HG03159 (cell line): ENCODE data around the gene P2RX3.
"Not testable (repeated sequence)": the region's sequence is repeated elsewhere in the genome, so short reads cannot be mapped to it uniquely, and the experiment has no call there.

Source experiments
- ATAC-seq: cut with Tn5 transposase; IDR thresholded peaks from one replicate; pipeline ENCODE4 v1.9.1; 2021; ENCODE audit warnings: mild to moderate bottlenecking, moderate library complexity; ENCODE audit not compliant: unreplicated experiment

The P2RX3 gene

DNA sequence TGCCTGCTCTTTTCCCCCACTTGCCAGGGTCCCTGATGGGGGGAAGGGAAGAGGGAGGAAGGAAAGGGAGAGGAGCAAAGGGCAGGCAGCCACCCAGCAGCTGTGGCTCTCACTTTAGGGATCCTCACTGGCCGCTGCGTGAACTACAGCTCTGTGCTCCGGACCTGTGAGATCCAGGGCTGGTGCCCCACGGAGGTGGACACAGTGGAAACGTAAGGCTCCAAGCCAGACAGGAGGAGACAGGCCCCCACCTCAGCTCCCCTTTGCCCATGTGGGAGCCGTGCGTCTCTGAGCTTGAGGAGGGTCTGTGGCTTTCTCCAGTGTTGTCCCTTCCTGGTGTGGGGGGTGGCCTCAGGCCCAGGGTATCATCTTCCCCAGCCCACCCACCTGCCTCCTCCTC is 9.9 kb downstream of the P2RX3 start:
- ATAC-seq, result no peak

DNA sequence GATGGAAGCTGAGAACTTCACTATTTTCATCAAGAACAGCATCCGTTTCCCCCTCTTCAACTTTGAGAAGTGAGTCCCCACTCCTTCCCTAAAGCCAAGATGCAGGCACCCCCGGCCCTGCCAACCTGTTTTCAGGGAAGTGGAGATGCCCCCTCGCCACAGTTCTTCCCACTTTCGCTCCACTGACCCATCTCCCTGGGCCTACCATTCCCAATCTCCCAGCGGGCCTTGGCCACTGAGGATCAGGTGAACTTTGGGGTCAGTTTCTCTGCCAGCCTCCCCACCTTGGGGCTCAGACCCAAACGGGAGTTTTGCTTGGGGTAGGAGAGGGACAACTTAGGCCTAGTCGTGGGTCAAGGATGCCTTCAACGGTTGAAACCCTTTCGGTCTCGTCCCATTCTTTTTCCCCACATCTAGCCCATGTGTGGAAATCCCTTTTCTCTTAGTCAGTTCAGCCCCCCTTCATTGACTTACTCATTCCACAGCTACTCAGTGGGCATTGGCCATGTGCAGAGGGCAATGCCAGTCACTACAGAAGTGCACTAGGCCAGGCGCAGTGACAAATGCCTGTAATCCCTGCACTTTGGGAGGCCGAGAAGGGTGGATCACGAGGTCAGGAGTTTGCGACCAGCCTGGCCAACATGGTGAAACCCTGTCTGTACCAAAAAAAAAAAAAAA is 10.6 kb downstream of the P2RX3 start:
- no peak for ATAC-seq

DNA sequence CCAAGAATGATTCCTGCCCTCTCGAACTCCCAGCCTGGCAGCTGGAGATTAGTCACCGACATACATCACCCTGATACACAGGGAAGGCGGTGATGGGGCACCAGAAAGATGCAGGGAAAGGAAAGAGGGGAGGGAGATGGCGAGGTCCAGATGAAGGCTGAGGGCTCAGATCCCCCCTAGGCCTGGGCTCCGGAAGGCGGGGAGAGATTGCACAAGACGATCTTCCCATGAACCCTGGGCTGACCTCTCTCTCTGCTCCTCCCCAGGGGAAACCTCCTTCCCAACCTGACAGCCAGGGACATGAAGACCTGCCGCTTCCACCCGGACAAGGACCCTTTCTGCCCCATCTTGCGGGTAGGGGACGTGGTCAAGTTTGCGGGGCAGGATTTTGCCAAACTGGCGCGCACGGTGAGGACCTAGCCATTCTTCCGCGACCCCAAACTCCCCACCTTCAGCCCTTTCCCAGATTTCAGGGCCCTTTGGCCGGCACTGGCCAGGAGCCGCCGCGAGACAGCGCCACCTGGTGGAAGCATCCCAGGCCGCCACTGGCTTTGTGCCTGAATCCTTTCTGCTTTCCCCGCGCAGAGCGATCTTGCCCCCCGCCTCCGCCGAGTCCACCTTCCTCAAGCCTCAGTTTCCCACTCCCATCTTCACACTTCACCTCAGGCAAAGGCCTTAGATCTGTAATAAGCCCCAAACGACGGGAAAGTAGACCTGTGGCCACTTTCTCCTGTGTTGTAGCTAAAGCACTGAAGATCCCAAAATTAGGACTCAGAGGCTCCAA is 11.5 kb downstream of the P2RX3 start:
- no peak for ATAC-seq

DNA sequence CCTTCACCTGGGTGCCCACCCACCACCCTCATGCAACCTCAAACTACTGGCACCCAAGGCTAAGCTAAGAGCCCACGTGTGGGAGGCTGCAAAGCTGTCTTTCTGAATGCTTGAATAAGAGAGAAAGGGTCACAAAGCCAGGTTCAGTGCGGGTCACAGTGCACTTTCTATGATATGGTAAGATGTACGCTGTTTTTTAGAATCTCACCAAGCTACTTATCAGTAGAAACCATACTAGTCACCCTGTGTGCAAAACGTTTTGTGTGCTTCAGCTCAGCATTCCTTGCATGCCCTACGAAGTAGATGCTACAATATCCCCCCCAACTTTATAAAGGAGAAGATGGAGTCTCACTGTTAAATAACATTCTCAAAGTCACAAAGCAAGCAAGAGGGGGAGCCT is 14.9 kb downstream of the P2RX3 start:
- no peak for ATAC-seq

DNA sequence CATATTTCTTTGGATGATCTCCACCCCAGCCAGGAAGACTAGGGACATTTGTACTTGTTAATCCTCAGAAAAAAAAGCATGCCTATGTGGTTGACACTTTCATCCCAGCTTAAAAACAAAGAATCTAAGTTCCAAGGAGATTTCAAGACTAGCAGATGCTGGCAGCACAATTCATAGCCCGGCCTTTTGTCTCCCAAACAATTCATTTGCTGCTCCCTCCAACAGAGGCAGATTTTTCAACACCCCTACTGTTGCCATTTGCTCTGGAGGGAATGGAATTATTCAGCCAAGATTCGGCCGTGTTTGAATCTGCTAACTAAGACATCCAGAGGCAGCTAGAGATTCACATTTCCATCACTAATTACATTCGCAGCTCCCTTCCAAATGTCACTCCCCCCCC is 15.3 kb downstream of the P2RX3 start:
- ATAC-seq, result no peak

DNA sequence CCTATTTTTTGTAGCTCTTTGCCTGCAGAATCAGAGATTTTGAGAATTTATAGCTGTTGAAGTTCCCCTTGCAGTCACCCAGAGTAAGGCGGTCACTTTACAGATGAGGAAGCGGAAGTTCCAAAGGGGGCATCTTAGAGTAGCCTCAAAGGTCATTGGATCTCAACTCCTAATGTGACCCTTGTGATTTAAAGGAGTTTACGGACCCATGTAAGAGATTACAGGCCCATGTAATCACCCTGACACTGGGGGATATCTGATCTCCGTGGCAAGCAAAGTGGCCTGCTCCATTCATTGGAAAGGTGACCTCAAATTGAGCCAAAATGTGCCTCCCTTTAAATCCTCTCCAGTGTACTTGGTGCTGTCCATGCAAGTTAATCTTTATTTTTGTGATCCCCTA is 15.7 kb downstream of the P2RX3 start:
- no peak for ATAC-seq

DNA sequence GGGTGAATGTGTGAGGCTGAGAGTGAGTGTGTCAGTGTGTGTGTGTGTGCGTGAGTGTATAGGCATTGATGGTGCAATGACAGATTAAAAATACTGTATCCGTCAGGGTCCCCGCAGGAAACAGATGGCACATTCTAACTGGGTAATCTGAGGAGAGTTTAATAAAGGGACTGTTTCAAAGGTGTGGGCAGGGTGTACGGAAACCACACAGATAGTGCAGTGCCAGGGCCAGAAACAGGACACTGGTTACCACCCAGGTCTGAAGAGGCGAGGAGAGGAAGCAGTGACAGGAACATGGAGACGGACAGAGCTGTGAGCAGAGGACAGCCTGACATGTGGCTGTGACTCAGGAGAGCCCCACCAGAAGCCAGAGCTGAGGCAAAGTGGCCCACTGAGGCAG is 16.5 kb downstream of the P2RX3 start:
- ATAC-seq, result no peak

DNA sequence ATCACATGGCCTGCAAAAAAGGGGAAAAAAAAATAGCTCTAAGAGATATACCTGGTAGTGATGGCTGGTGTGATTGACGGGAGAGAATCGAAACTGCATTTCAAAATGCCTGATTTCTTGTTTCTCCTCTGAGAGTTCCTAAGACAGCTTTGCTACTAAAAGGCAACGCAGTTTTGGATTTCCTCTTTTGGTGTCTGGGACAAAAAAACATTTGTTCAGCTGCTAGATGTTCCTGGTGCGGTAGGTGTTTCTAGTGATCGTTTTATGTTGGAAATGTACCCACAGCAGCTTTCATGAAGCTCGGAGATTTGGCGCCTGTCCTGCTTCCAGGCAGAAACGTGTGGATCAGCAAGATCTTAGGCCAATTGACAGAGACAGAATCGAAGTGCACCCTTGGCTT is 18.1 kb downstream of the P2RX3 start:
- no peak for ATAC-seq

DNA sequence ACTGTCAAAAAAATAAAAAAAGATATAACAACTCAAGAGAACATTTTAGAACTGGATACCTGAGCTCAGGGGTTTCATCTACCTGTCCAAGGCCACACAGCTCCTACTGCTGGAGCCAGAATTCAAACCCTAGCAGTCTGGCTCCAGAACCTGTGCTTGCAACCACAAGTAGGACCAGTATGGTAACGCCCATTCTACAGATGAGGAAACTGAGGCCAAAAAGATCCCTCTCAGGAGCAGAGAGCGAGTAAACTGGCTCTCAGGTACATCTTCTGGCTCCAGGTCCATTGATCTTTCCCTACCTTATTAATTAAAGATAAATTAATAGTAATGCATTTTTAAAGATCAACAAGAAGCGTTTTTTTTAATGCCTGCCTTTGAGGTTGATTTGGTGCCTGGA is 19.2 kb downstream of the P2RX3 start:
- no peak for ATAC-seq

DNA sequence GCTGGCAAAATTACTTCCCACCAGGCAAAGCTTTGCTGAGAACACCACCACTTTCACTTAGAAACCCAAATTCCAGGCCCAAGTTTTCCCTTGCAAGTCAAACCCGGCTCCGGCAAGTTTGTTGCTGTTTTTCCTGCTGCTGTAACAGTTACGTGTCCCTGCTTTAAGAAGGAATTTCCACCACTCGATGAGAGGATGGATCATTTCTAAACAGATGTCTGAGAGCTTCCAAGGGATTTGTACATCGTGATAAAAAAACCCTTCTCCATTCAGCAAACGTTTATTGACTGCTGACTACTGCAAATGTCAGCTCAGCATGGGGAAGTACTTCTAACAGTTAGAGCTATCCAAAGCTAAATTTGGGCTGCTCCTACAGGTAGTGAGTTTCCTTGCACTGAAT is 19.7 kb downstream of the P2RX3 start:
- no peak for ATAC-seq

DNA sequence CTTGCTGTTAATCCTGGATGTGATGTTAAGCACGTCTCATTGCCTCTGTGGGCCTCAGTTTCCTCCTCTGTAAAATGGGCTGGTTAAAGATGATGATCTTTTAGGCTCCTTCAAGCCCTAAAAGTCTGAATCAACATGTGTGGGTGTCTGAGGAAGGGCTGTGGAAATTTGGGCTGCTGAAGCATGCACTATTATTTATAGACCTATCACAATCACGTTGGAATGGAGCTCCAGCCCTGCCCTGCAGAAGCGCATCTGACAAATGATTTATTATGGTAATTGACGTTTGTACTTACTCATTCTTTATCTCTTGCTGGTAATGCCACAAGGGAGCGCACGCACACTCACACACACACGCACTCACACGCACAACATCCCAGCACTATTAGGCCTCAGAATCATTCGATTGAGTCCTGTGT is 20.4 kb downstream of the P2RX3 start:
- ATAC-seq, result no peak

DNA sequence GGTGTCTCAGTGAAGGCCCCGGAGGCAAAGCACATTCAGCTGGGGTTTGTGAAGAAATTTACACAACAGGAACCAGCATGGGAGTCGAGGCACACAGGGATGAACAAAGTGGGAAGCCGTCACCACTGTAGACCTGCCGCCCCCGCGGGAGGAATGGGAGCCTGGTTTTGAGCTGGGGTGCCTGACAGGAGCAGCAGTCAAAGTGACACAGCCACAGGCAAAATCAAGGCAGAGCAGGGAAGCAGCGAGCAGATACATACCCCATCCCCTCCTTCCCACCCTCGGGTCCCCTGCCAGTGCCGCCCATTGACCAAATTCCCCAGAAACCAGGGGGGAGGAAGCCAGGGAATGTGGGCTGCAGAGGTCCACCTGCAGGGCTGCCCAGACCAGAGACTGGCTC is 20.8 kb downstream of the P2RX3 start:
- ATAC-seq, result no peak

DNA sequence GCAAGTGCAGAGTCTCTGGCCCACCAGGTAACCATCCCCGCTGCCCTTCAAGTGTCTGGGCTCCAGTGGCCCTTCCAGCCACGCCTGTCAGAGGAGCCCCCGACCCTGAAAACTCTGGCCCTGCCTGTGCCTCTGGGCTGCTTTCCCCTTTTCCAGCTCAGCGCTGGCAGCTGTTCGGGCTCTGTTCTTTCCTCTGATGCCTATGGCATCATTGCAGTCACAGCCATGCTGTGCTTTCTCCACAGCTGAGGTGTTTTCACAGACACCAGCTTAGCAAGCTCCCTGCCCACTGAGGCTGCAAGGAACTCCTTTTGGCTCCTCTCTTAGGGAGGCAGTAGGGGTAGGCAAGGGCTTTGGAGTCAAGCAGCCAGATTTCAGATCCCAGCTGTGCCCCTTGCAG is 21.2 kb downstream of the P2RX3 start:
- no peak for ATAC-seq

DNA sequence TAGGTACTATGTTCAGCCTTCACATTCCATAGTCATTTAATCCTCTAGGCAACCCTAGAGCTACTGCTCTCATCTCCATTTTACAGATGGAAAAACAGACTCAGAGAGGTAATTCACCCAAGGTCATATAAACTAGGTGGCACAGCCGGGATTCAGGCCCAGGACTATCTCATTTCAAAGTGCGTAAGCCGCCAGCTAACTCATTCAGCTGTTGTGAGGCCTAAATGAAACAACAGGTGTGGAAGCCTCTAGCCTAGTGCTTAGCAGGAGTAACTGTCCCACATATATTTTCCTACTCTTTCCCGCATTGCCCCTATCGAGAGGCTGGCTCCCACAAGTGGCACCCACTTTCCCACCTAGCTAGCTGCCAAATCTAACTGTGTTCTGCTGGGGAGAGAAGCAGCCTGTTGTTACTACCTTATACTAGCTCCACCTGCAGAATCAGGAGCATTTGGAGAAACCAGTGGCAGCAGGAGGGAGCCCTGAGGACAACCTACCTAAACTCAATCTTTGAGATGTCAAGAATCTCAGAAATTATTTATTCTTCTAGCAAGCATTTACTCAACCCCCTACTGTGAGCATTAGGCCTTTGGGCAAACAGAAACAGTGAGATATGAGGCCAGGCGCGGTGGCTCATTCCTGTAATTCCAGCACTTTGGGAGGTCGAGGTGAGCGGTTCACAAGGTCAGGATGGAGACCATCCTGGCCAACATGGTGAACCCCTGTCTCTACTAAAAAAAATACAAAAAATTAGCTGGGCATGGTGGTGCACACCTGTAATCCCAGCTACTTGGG is 21.9 kb downstream of the P2RX3 start:
- no peak for ATAC-seq

DNA sequence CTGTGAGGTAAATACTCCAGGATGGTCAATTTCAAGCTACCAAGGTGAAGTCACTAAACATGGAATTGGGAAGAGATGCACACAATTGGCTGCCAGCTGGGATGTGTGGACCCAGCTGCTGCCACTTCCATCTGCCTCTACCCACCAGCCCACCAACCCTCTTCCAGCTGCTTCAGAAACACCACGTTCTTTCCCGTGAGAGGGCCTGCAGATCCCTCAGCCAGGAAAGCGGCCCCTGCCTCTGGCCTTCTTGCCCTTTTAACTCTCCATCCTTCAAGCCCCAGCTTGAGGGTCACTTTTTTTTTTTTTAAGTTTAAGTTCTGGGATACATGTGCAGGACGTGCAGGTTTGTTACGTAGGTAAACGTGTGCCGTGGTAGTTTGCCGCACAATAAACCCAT is 22.8 kb downstream of the P2RX3 start:
- no peak for ATAC-seq

DNA sequence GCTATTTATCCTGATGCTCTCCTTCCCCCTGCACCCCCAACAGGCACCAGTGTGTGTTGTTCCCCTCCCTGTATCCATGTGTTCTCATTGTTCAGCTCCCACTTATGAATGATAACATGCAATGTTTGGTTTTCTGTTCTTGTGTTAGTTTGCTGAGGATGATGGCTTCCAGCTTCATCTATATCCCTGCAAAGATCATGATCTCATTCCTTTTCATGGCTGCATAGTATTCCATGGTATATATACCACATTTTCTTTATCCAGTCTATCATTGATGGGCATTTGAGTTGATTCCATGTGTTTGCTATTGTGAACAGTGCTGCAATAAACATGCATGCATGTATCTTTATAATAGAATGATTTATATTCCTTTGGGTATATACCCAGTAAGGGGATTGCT is 23.3 kb downstream of the P2RX3 start:
- not testable (repeated sequence) for ATAC-seq

DNA sequence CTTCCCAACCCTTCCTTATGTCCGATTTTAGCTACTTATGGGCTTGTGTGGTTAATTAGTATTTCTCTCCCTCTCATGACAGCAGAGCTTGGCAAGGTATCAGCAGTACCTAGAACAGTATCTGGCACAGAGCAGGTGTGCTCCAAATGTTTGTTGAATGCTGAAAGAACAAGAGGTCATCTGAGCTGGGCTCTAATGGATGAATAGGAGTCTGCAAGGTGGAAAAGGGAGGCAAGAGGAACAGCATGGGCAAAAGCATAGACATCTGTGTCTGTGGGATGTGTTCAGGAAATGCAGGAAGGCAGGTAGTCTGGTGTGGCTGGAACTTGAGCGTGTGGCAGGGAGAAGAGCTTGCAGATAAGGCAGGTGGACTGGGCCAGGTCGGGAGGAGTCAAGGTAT is 23.8 kb downstream of the P2RX3 start:
- no peak for ATAC-seq

DNA sequence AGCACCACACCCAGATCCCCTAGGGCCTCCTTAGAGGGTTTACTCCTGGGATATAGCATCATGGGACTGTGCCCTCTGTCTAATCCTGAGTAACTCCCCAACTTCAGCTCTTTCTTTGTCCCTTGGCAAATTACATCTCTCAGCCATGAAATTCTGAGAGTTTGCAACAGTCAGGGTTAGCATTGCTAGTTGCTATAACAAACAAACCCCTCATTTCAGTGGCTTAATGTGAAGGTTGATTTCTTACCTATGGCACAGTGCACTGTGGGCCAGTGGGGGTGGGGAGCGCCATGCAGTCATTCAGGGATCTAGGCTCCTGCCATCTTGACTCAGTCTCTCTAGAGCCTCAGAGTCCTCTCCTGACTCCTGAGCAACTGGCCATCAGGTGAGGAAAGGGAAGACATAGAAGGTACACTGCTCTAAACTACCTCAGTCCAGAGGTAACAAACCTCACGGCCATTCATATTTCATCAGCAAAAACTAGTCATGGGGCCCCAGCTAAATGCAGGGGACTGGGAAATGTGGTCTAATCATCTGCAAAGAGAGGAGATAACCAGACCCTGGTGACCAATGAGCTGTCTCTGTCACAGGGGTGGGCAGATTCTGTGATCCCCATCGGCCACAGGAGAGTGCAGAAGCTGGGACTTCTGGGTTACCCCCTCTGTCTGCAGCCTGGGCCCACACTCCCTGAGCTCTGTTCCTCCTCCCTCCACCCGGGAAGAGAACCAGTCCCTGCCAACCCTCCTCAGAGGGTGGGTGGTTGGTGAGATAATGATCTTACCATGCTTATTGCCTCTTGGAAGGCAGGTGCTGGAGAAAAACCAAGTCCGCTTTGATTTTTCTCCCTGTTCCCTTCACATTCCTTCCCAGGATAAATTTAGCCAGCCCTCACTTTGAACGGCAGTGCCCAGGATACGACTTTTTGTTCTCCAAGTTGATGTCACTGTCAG is 25.3 kb downstream of the P2RX3 start:
- ATAC-seq, result no peak

DNA sequence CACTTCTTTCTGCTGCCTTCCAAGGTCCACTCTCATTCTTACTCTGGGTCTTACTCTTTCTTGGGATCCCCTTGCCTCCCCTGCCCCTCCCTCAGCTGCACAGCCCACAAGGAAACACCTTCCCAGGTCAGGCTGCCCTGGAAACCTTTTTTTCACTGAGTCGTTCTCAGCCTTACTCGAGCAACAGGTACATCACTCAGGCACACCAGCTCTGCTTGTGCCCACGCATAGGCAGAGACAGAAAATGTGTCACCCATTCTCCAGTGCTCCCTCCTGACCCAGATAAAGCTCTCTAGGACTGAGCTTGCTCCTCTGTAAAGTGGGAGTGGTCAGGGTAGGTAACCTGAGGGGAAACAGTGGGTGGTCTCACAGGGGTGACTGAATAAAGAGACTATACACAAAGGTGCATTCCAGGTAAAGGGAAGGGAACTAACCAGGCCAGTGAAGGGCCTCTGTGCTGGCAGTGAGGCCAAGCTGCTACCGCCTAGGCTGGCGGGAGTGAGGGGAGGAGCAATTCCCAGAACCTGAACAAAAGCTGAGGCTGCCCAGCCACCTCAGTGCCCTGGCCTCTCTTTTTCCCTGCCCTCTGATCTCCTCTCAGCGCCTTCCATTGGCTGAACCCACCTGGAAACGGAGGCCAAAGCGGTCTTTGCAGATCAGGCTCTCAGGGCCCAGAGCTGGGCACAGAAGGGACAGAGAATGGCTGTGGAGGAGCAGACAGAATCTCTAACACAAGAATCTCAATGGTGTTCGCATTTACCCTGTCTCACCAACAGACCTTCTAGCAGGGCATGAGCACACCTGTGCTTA is 26.9 kb downstream of the P2RX3 start:
- no peak for ATAC-seq
